ENCODE results near the gene PDE3A.
A peak's percentile ranks its signal among the peaks of the same experiment; 100 is the strongest.
"Not testable (repeated sequence)": the region's sequence is repeated elsewhere in the genome, so short reads cannot be mapped to it uniquely, and the experiment has no call there.

PDE3A gene

DNA sequence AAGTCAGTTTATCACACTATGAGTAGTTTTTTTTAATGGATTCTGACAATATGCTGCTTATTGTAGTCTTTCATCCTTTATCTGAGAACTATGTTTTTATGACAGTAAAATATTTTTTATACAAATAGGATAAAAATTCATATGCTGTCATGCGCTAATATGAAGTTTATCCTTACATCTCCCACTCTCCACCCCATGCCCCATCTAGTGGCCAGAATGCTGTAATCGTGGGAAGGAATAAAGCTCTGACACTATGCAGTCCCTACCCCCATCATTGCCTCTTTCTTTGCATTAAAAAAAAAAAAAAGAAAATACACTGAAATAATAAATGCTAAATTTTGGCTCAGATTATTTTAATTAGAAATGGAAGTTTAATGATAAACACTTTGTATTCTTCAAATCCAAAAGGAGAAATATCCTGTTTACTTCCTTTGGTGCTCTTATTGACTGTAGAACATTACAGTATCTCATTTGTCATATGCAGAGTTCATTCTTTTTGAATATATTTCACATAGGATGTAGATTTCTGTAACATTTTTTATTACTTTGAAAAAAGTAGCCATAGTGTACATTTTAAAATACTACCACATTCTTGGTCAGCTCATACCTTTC, 180.9 kb downstream of the PDE3A start:
- no peak overlapping the region for H3K14ac ChIP-seq (ENCODE audit: low read length)
- no peaks in the 10 kb centered on the region for H3K9me3 ChIP-seq (replicated peaks in 1 of 2; ENCODE audit: control insufficient read depth in 2 of 2, insufficient read depth in 1 of 2, low read depth in 1 of 2, low read length in 2 of 2)
- H3K4me1 ChIP-seq (ENCODE audit: control insufficient read depth in 2 of 2, insufficient read depth in 1 of 2, low read depth in 1 of 2, low read length in 2 of 2): no peaks in the 10 kb centered on the region
- H3K36me3 ChIP-seq (replicated peaks in 1 of 2; ENCODE audit: control insufficient read depth in 2 of 2, insufficient read depth in 2 of 2, low read length in 2 of 2): no peaks in the 10 kb centered on the region
- no peaks in the 10 kb centered on the region for H3K79me1 ChIP-seq (ENCODE audit: low read depth, low read length)
- no peak overlapping the region for H3K4me3 ChIP-seq (ENCODE audit: low read length in 2 of 2)
- H2AK5ac ChIP-seq (ENCODE audit: low read depth, low read length): no peak overlapping the region
- no peak overlapping the region for H3K9ac ChIP-seq (ENCODE audit: low read depth, low read length, poor library complexity)
- no peak overlapping the region for H2BK12ac ChIP-seq (ENCODE audit: low read length)
- H3K4ac ChIP-seq (ENCODE audit: low read length): no peak overlapping the region
- no peak overlapping the region for H4K91ac ChIP-seq (ENCODE audit: low read depth, low read length, poor library complexity)
- H2BK15ac ChIP-seq (ENCODE audit: low read length): no peak overlapping the region
- H2BK120ac ChIP-seq (ENCODE audit: low read depth, low read length): no peak overlapping the region
- H3K27me3 ChIP-seq (ENCODE audit: control insufficient read depth in 3 of 3, insufficient read depth in 3 of 3, low read depth in 1 of 3, low read length in 3 of 3): no peaks in the 10 kb centered on the region
- H3K18ac ChIP-seq (ENCODE audit: low read length): no peak overlapping the region
- no peak overlapping the region for H2BK5ac ChIP-seq (ENCODE audit: low read length)
- H4K8ac ChIP-seq (ENCODE audit: low read depth, low read length): no peak overlapping the region
- no CpG with 5 or more reads among the region's 2 CpGs for WGBS, 2 donors (ENCODE audit: extremely low coverage in 2 of 2, insufficient read length in 2 of 2, insufficient replicate concordance in 1 of 2)
- H3K4me2 ChIP-seq (ENCODE audit: insufficient read depth, low read length, poor library complexity, severe bottlenecking): no peak overlapping the region
- H3K27ac ChIP-seq (replicated peaks; ENCODE audit: low read length): no peak overlapping the region
- peak; percentile 4 for DNase-seq (ENCODE audit: low spot score)
- H2AFZ ChIP-seq (ENCODE audit: low read length): no peak overlapping the region
- no peak overlapping the region for H3K23ac ChIP-seq (ENCODE audit: low read depth, low read length, poor library complexity)

DNA sequence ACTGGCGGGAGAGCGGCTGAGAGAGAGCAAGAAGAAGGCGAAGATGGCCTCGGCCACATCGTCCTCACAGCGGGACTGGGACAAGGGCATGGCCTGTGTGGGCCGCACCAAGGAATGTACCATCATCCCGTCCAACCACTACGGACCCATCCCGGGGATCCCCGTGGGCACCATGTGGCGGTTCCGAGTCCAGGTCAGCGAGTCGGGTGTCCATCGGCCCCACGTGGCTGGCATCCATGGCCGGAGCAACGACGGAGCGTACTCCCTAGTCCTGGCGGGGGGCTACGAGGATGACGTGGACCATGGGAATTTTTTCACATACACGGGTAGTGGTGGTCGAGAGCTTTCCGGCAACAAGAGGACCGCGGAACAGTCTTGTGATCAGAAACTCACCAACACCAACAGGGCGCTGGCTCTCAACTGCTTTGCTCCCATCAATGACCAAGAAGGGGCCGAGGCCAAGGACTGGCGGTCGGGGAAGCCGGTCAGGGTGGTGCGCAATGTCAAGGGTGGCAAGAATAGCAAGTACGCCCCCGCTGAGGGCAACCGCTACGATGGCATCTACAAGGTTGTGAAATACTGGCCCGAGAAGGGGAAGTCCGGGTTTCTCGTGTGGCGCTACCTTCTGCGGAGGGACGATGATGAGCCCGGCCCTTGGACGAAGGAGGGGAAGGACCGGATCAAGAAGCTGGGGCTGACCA, 183.6 kb downstream of the PDE3A start:
- H4K8ac ChIP-seq (ENCODE audit: low read depth, low read length); H3K18ac ChIP-seq (ENCODE audit: low read length); H3K27ac ChIP-seq (replicated peaks; ENCODE audit: low read length); H3K4me3 ChIP-seq (ENCODE audit: low read length in 2 of 2); H4K91ac ChIP-seq (ENCODE audit: low read depth, low read length, poor library complexity); H3K14ac ChIP-seq (ENCODE audit: low read length); H3K4me1 ChIP-seq (ENCODE audit: control insufficient read depth in 2 of 2, insufficient read depth in 1 of 2, low read depth in 1 of 2, low read length in 2 of 2); H2AFZ ChIP-seq (ENCODE audit: low read length); H3K4ac ChIP-seq (ENCODE audit: low read length); H2BK5ac ChIP-seq (ENCODE audit: low read length); H3K9ac ChIP-seq (ENCODE audit: low read depth, low read length, poor library complexity); H2BK15ac ChIP-seq (ENCODE audit: low read length); H3K79me1 ChIP-seq (ENCODE audit: low read depth, low read length); H2AK5ac ChIP-seq (ENCODE audit: low read depth, low read length); H2BK120ac ChIP-seq (ENCODE audit: low read depth, low read length); H3K27me3 ChIP-seq (ENCODE audit: control insufficient read depth in 3 of 3, insufficient read depth in 3 of 3, low read depth in 1 of 3, low read length in 3 of 3); H3K9me3 ChIP-seq (replicated peaks in 1 of 2; ENCODE audit: control insufficient read depth in 2 of 2, insufficient read depth in 1 of 2, low read depth in 1 of 2, low read length in 2 of 2); DNase-seq (ENCODE audit: low spot score); H3K4me2 ChIP-seq (ENCODE audit: insufficient read depth, low read length, poor library complexity, severe bottlenecking); H2BK12ac ChIP-seq (ENCODE audit: low read length); H3K36me3 ChIP-seq (replicated peaks in 1 of 2; ENCODE audit: control insufficient read depth in 2 of 2, insufficient read depth in 2 of 2, low read length in 2 of 2): not testable (repeated sequence)
- WGBS, 2 donors (ENCODE audit: extremely low coverage in 2 of 2, insufficient read length in 2 of 2, insufficient replicate concordance in 1 of 2): no CpG with 5 or more reads among the region's 48 CpGs
- peak overlapping the region; percentile 73 for H3K23ac ChIP-seq (ENCODE audit: low read depth, low read length, poor library complexity)

- not testable (repeated sequence) for H2BK12ac ChIP-seq (ENCODE audit: low read length); H3K27ac ChIP-seq (replicated peaks; ENCODE audit: low read length); H3K4me3 ChIP-seq (ENCODE audit: low read length in 2 of 2); H3K14ac ChIP-seq (ENCODE audit: low read length); H2BK120ac ChIP-seq (ENCODE audit: low read depth, low read length); H4K8ac ChIP-seq (ENCODE audit: low read depth, low read length); H4K91ac ChIP-seq (ENCODE audit: low read depth, low read length, poor library complexity); H2BK5ac ChIP-seq (ENCODE audit: low read length); H3K9ac ChIP-seq (ENCODE audit: low read depth, low read length, poor library complexity); H3K4me2 ChIP-seq (ENCODE audit: insufficient read depth, low read length, poor library complexity, severe bottlenecking); H3K23ac ChIP-seq (ENCODE audit: low read depth, low read length, poor library complexity); H3K9me3 ChIP-seq (replicated peaks in 1 of 2; ENCODE audit: control insufficient read depth in 2 of 2, insufficient read depth in 1 of 2, low read depth in 1 of 2, low read length in 2 of 2); H3K36me3 ChIP-seq (replicated peaks in 1 of 2; ENCODE audit: control insufficient read depth in 2 of 2, insufficient read depth in 2 of 2, low read length in 2 of 2); H2BK15ac ChIP-seq (ENCODE audit: low read length); H2AFZ ChIP-seq (ENCODE audit: low read length); H3K79me1 ChIP-seq (ENCODE audit: low read depth, low read length); H2AK5ac ChIP-seq (ENCODE audit: low read depth, low read length); H3K27me3 ChIP-seq (ENCODE audit: control insufficient read depth in 3 of 3, insufficient read depth in 3 of 3, low read depth in 1 of 3, low read length in 3 of 3); H3K18ac ChIP-seq (ENCODE audit: low read length); H3K4ac ChIP-seq (ENCODE audit: low read length); H3K4me1 ChIP-seq (ENCODE audit: control insufficient read depth in 2 of 2, insufficient read depth in 1 of 2, low read depth in 1 of 2, low read length in 2 of 2); DNase-seq (ENCODE audit: low spot score)
- no CpG with 5 or more reads among the region's 23 CpGs for WGBS, 2 donors (ENCODE audit: extremely low coverage in 2 of 2, insufficient read length in 2 of 2, insufficient replicate concordance in 1 of 2)
Measured at GRCh38 chr12:20552586-20552985, 184.2 kb downstream of the PDE3A start.

DNA sequence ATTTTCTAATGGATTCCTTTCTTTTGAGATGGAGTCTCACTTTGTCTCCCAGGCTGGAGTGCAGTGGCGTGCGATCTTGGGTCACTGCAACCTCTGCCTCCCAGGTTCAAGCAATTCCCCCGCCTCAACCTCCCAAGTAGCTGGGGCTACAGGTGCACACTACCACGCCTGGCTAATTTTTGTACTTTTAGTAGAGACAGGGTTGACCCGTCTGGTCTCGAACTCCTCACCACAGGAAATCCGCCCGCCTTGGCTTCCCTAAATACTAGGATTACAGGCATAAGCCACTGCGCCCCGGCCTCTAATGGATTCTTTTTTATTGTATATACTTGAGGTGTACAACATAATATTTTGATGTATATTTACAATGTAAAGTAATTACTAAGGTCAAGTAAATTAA, 186.7 kb downstream of the PDE3A start:
- H2BK120ac ChIP-seq (ENCODE audit: low read depth, low read length): no peak overlapping the region
- H3K4me3 ChIP-seq (ENCODE audit: low read length in 2 of 2): no peak overlapping the region
- H2AFZ ChIP-seq (ENCODE audit: low read length): no peak overlapping the region
- H2BK15ac ChIP-seq (ENCODE audit: low read length): no peak overlapping the region
- no peak overlapping the region for H4K8ac ChIP-seq (ENCODE audit: low read depth, low read length)
- no peak overlapping the region for H3K18ac ChIP-seq (ENCODE audit: low read length)
- H3K4me1 ChIP-seq (ENCODE audit: control insufficient read depth in 2 of 2, insufficient read depth in 1 of 2, low read depth in 1 of 2, low read length in 2 of 2): no peaks in the 10 kb centered on the region
- H4K91ac ChIP-seq (ENCODE audit: low read depth, low read length, poor library complexity): no peak overlapping the region
- H2AK5ac ChIP-seq (ENCODE audit: low read depth, low read length): no peak overlapping the region
- no peaks in the 10 kb centered on the region for H3K79me1 ChIP-seq (ENCODE audit: low read depth, low read length)
- no peak overlapping the region for H3K23ac ChIP-seq (ENCODE audit: low read depth, low read length, poor library complexity)
- no peak overlapping the region for H3K9ac ChIP-seq (ENCODE audit: low read depth, low read length, poor library complexity)
- no peaks in the 10 kb centered on the region for H3K36me3 ChIP-seq (replicated peaks in 1 of 2; ENCODE audit: control insufficient read depth in 2 of 2, insufficient read depth in 2 of 2, low read length in 2 of 2)
- H3K27me3 ChIP-seq (ENCODE audit: control insufficient read depth in 3 of 3, insufficient read depth in 3 of 3, low read depth in 1 of 3, low read length in 3 of 3): no peaks in the 10 kb centered on the region
- no peak overlapping the region for H3K14ac ChIP-seq (ENCODE audit: low read length)
- H3K9me3 ChIP-seq (replicated peaks in 1 of 2; ENCODE audit: control insufficient read depth in 2 of 2, insufficient read depth in 1 of 2, low read depth in 1 of 2, low read length in 2 of 2): no peaks in the 10 kb centered on the region
- H3K4me2 ChIP-seq (ENCODE audit: insufficient read depth, low read length, poor library complexity, severe bottlenecking): no peak overlapping the region
- no peak overlapping the region for H3K27ac ChIP-seq (replicated peaks; ENCODE audit: low read length)
- H3K4ac ChIP-seq (ENCODE audit: low read length): no peak overlapping the region
- no CpG with 5 or more reads among the region's 10 CpGs for WGBS, 2 donors (ENCODE audit: extremely low coverage in 2 of 2, insufficient read length in 2 of 2, insufficient replicate concordance in 1 of 2)
- DNase-seq (ENCODE audit: low spot score): no peak
- H2BK12ac ChIP-seq (ENCODE audit: low read length): no peak overlapping the region
- H2BK5ac ChIP-seq (ENCODE audit: low read length): no peak overlapping the region

Measured in neuronal stem cell (in vitro differentiated cells).